Endothelial cell of umbilical vein (primary cell): ENCODE measurements around the gene FAM120C. TPM values are rescaled to one million over a fixed set of nuclear protein-coding genes. Genes with fewer than 3 reads are reported as not detected.

Experiments used
- BruUV-seq: library from RNA; stranded (reverse); fragments of 400-500 nt; replicated peaks from 2 replicates; lab custom pipeline; 2021; lab: Mats Ljungman, UMichigan
- CTCF ChIA-PET: fragments of 300-600, 350-600 bp; sonication (Branson Sonifier 250); formaldehyde crosslinking; loops from one replicate; lab custom pipeline; 2021; ENCODE audit warnings: antibody characterized with exemption, inconsistent platforms; lab: Charles Lee
- POLR2A ChIA-PET: fragments of 300-600, 350-600 bp; sonication (Branson Sonifier 250); formaldehyde crosslinking; loops from one replicate; lab custom pipeline; 2021; ENCODE audit warnings: antibody characterized with exemption, inconsistent platforms; lab: Charles Lee
- DNase-seq: peaks from one replicate; pipeline ENCODE4 v3.0.0-alpha.2; 2011; ENCODE audit warnings: low read depth, low spot score
- FAIRE-seq: peaks from 2 replicates; lab custom pipeline; 2011; peaks lifted over from hg19 to GRCh38; lab: Jason Lieb, UNC
- H2AFZ ChIP-seq: 2 replicates; pipeline ENCODE4 v1.6.0; 2012; ENCODE audit warnings: low read depth, low read length, control low read depth, inconsistent platforms
- H3K27ac ChIP-seq: 2 replicates; pipeline ENCODE4 v1.5.1; 2011; ENCODE audit warnings: low read depth, mild to moderate bottlenecking, control low read depth, low read length, moderate library complexity; ENCODE audit not compliant: insufficient read depth
- H3K27me3 ChIP-seq, 2 experiments: 2 replicates each; pipeline versions ENCODE4 v1.6.0 to v1.6.1; 2011; ENCODE audit warnings: low read length in 2 of 2, mixed read lengths in 1 of 2; ENCODE audit not compliant: control insufficient read depth in 2 of 2, insufficient read depth in 2 of 2
- H3K36me3 ChIP-seq, 2 experiments: 2 replicates in 1 of 2; 3 replicates in 1 of 2; pipeline ENCODE4 v1.5.1; 2011; ENCODE audit warnings: low read length in 2 of 2, mild to moderate bottlenecking in 1 of 2, moderate library complexity in 1 of 2; ENCODE audit not compliant: control insufficient read depth in 2 of 2, insufficient read depth in 2 of 2; ENCODE audit errors: extremely low read depth in 1 of 2
- H3K4me1 ChIP-seq: 3 replicates; pipeline ENCODE4 v1.5.1; 2011; ENCODE audit warnings: mild to moderate bottlenecking, low read length; ENCODE audit not compliant: control insufficient read depth, insufficient read depth; ENCODE audit errors: extremely low read depth
- H3K4me2 ChIP-seq: 2 replicates; pipeline ENCODE4 v1.6.1; 2011; ENCODE audit warnings: low read length, control low read depth, mixed read lengths; ENCODE audit not compliant: insufficient read depth
- H3K4me3 ChIP-seq, 3 experiments: fragments of 200-600 bp in 1 of 3; sonication (generic), shearing (Covaris generic) in 1 of 3; replicated peaks in 1 of 3; 2 replicates each; pipeline ENCODE4 v1.5.1; 2011 to 2016; ENCODE audit warnings: control low read depth in 3 of 3, low read length in 3 of 3, mild to moderate bottlenecking in 2 of 3, inconsistent platforms in 1 of 3, low read depth in 1 of 3, moderate library complexity in 1 of 3; ENCODE audit not compliant: insufficient read depth in 1 of 3
- H3K79me2 ChIP-seq: 2 replicates; pipeline ENCODE4 v1.6.0; 2012; ENCODE audit warnings: low read length, inconsistent platforms; ENCODE audit not compliant: control insufficient read depth, insufficient read depth
- H3K9ac ChIP-seq: replicated peaks from 2 replicates; pipeline ENCODE3; 2011; ENCODE audit warnings: low read length, control low read depth; ENCODE audit not compliant: insufficient read depth; ENCODE audit errors: extremely low read depth
- H3K9me1 ChIP-seq: replicated peaks from 3 replicates; pipeline ENCODE4 v1.6.0; 2011; ENCODE audit warnings: mild to moderate bottlenecking, low read length; ENCODE audit not compliant: control insufficient read depth, insufficient read depth; ENCODE audit errors: extremely low read depth
- H3K9me3 ChIP-seq: replicated peaks from 2 replicates; pipeline ENCODE4 v1.5.1; 2012; ENCODE audit warnings: low read length, inconsistent platforms; ENCODE audit not compliant: control insufficient read depth, insufficient read depth
- H4K20me1 ChIP-seq: replicated peaks from 2 replicates; pipeline ENCODE3; 2011; ENCODE audit warnings: mild to moderate bottlenecking, low read length; ENCODE audit not compliant: control insufficient read depth, insufficient read depth; ENCODE audit errors: extremely low read depth
- FOS ChIP-seq: IDR thresholded peaks from 2 replicates; pipeline ENCODE4 v1.6.1; 2011; ENCODE audit warnings: mild to moderate bottlenecking, low read length, moderate library complexity, borderline replicate concordance; ENCODE audit not compliant: insufficient read depth
- JUN ChIP-seq: IDR thresholded peaks from 2 replicates; pipeline ENCODE4 v1.6.1; 2011; ENCODE audit warnings: borderline replicate concordance, low read depth; ENCODE audit not compliant: insufficient read length, insufficient read depth
- MAX ChIP-seq: IDR thresholded peaks from 2 replicates; pipeline ENCODE4 v1.6.1; 2011; ENCODE audit not compliant: insufficient read depth, insufficient read length
- MYC ChIP-seq: IDR thresholded peaks from one replicate; pipeline ENCODE4 v1.6.1; 2011; ENCODE audit warnings: mild to moderate bottlenecking, low read depth, low read length
- POLR2A ChIP-seq: IDR thresholded peaks from 2 replicates; pipeline ENCODE4 v1.6.1; 2012; ENCODE audit warnings: low read depth, mild to moderate bottlenecking, control low read depth, low read length
- POLR2AphosphoS5 ChIP-seq: IDR thresholded peaks from 2 replicates; pipeline ENCODE4 v1.6.1; 2012; ENCODE audit warnings: low read depth, mild to moderate bottlenecking, control low read depth, low read length, moderate library complexity; ENCODE audit not compliant: insufficient read depth
- dilution Hi-C: fragments of 300-500 bp; cut with MboI; formaldehyde crosslinking; loops from one replicate; pipeline ENCODE4 v1.15.0; 2019; ENCODE audit warnings: low sequenced_read_pairs; ENCODE audit not compliant: extremely low pct_ligation_motif_present
- intact Hi-C: fragments of 100-400 bp; cut with micrococcal nuclease; formaldehyde crosslinking; loops from one replicate; pipeline ENCODE4 v1.10.0; 2022
- polyA plus RNA-seq, 4 experiments: library from polyadenylated mRNA; depleted of rRNA in 3 of 4; stranded (reverse) in 3 of 4; unstranded in 1 of 4; fragments of >200 nt; gene quantifications; 2 replicates each; pipeline versions ENCODE4 v1.2.1 to v1.2.3, GENCODE V29; 2011 to 2012; ENCODE audit warnings: missing spikeins in 1 of 4
- total RNA-seq: library from RNA; stranded (reverse); gene quantifications from 2 replicates; pipeline ENCODE4 v1.2.3, GENCODE V29; 2021

FAM120C gene
- total and polyA plus RNA-seq, 2 donors (not counting 3 experiments of a cell fraction or from before 2014, with no cell fraction given) = 4.2 to 11.4 TPM

- no peak for DNase-seq
- Histone ChIP-seq H4K20me1 (no peaks in the 10 kb centered on the region), H2AFZ (no peak overlapping the region), H3K4me2 (no peak overlapping the region), H3K9me3 (no peaks in the 10 kb centered on the region), H3K4me3 (no peak overlapping the region), H3K9me1 (no peaks in the 10 kb centered on the region), H3K9ac (no peak overlapping the region), H3K79me2 (no peaks in the 10 kb centered on the region), H3K4me1 (no peaks in the 10 kb centered on the region), H3K27me3 (no peaks in the 10 kb centered on the region), H3K36me3 (peaks cover 0 to 2% of the 10 kb centered on the region in 2 experiments), H3K27ac (no peak overlapping the region)
- no peak for TF ChIP-seq FOS
- ChIA-PET CTCF (no interaction called here), POLR2A (no interaction called here)
- FAIRE-seq = no peak
- intact Hi-C loops (no loop called here), dilution Hi-C loops (no loop called here)
- BruUV-seq = no TSS peak
These were observed 97.4 kb downstream of the FAM120C start for GRCh38 chrX:54085666-54086065.

- H2AFZ ChIP-seq = no peak overlapping the region
- DNase-seq = no peak
- H3K27me3 ChIP-seq = no peaks in the 10 kb centered on the region
- H3K79me2 ChIP-seq = no peaks in the 10 kb centered on the region
- no peaks in the 10 kb centered on the region for H3K9me1 ChIP-seq
- intact Hi-C loops = no loop called here
- H3K9ac ChIP-seq = no peak overlapping the region
- FAIRE-seq = no peak
- POLR2A ChIA-PET = no interaction called here
- no peaks in the 10 kb centered on the region for H4K20me1 ChIP-seq
- no peaks in the 10 kb centered on the region for H3K36me3 ChIP-seq
- H3K9me3 ChIP-seq = no peaks in the 10 kb centered on the region
- no peak overlapping the region for H3K27ac ChIP-seq
- no peak overlapping the region for H3K4me3 ChIP-seq
- H3K4me2 ChIP-seq = no peak overlapping the region
- no TSS peak for BruUV-seq
- dilution Hi-C loops = no loop called here
- no peaks in the 10 kb centered on the region for H3K4me1 ChIP-seq
- TF ChIP-seq MAX (no peak), JUN (no peak), MYC (no peak), POLR2AphosphoS5 (no peak), FOS (no peak), POLR2A (no peak)
- CTCF ChIA-PET = interaction anchor here (0.7 to 1.8 kb wide), 2 partner anchors 13 to 17 kb away, joined by 3 to 4 read pairs; no protein-coding TSS in a partner anchor
These were observed 106.2 kb downstream of the FAM120C start for GRCh38 chrX:54076903-54077302.
